ENCODE results near the gene CDH12. TPM values are rescaled to one million over a fixed set of nuclear protein-coding genes. Genes with fewer than 3 reads are reported as not detected.
"Not testable (repeated sequence)": the region's sequence is repeated elsewhere in the genome, so short reads cannot be mapped to it uniquely, and the experiment has no call there.

Gene CDH12
- total RNA-seq, 1 donor from 2014 or later: 0.42 TPM

DNA sequence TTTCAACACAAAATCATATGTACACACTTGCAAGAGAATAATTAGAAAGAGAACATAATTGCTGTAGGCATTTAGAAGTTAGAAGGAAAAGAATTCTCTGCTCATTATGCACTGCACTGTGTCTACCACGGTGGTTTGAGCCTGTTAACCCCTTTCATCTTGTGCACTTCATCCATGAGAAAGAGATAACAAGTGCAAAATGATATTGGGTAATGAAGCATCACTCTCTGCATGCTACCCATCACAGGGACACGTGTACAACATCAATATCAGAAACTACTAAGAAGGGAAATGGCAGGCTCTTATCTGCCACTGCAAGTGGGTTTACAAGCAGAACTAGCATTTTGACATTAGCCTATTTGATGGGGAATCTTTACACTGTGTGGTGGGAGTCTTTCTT lies 202.6 kb downstream of the CDH12 start:
- DNase-seq (ENCODE audit: low spot score): no peak

DNA sequence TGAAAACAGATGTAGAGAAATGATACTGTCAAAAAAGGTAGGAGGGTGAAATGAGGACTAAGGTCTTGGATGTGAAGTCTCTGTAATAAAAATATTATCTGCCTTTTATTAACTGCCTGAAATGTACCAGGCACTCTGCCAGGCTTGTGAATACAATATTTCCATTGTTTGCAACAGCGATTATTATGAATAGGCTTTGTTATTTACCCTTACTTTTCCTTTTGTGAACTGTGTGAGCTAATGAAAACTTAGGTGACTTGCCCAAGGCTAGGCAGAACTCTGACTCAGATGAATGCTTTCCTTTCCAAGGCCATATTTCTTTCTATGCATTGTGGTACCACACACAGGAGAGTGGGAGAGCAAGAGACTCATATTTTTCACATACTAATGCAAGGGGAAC lies 204.1 kb downstream of the CDH12 start:
- no peak for DNase-seq (ENCODE audit: low spot score)

DNA sequence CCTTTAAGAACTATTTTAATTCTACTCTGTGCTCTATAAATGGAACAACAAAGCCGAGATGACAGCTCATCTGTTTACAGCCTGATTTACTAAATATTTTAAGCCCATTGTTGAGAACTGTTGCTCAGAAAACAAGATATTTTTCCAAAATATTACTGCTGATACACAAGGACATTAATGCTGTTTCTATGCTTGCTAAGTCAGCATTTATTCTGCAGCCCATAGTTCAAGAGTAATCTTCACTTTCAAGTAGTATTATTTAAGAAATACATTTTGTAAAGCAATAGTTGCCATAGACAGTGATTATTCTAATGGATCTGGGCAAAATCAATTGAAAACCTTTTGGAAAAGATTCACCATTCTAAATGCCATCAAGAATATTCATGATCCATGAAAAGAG lies 208.3 kb downstream of the CDH12 start:
- DNase-seq (ENCODE audit: low spot score): no peak

DNA sequence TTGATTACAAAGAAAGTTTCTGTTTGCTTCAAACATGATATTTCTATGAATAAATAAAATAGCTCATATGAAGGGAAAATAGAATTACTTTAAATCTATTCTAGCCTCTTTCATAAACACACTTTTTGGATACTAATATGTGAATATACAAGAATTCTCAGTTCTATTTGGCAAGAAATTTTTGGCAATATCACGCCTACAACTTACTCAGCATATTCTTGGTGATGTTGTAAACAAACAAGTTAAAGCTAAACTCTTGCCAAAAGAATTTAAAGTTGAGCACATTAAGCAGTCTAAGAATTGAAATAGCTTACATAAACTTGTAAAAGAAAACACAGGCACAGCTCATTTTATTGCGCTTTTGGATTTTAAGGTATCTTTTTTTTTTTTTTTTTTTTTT lies 209.8 kb downstream of the CDH12 start:
- DNase-seq (ENCODE audit: low spot score): no peak

DNA sequence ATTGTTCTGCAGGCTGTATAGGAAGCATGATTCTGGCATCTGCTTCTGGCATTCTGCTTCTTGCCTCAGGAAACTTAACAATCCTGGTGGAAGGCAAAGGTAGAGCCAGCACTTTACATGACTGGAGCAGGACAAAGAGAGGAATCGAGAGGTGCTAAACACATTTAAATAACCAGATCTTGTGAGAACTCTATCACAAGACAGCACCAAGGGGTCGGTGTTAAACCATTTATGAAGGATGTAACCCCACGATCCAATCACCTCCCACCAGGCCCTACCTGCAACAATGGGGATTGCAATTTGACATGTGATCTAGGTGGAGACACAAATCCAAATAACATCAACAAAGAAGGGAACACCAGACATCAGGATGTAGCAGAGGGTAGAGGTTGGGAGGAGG lies 221.5 kb downstream of the CDH12 start:
- DNase-seq (ENCODE audit: low spot score): no peak

DNA sequence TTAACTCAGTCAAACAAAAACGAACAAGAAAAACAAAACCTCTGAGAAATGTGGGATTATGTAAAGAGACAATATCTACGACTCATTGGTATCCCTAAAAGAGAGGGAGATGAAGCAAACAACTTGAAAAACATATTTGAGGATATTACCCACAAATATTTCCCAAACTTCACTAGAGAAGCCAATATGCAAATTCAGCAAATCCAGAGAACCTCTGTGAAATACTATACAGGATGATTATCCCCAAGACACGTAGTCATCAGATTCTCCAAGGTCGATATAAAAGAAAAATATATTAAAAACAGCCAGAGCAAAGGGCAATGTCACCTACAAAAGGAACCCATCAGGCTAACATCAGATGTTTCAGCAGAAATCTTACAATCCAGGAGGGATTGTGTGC lies 226.1 kb downstream of the CDH12 start:
- no peak for DNase-seq (ENCODE audit: low spot score)

DNA sequence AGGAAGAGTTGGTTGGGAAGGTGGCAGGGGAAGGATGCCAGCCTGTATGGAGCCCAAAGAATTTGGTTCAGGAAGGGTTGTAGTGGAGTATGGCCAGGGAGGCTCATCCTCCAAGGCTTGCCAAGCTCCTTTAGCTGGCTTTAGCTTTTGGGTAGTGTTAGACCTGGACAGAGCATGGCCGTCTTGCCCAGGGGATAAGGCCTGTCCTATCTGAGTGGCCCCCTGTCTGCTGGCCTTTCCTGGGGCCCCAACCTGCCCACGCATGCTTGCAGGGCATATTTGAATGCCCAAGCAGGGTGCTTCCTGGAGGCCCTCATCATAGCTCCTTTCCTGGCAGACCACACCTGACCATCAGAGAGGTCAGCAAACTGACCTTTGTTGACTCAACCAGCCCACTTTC lies 227.7 kb downstream of the CDH12 start:
- no peak for DNase-seq (ENCODE audit: low spot score)

DNA sequence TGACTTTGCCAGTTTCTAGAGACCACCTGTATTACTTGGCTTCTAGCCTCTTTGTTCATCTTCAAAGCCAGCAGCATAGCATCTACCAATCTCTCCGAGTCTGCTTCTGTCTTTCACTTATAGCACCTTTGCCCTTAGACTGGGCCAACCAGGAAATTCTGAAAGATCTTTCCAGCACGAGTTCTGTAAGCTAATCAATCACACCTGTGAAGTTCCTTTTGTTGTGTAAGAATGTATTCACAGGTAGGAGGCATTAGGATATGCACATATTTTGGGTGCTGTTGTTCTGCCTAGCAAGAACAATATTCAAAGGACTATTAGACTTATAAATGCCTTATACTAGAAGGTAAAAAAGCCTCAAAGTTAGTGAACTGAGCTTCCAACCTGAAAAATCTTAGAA lies 232.1 kb downstream of the CDH12 start:
- DNase-seq (ENCODE audit: low spot score): no peak

DNA sequence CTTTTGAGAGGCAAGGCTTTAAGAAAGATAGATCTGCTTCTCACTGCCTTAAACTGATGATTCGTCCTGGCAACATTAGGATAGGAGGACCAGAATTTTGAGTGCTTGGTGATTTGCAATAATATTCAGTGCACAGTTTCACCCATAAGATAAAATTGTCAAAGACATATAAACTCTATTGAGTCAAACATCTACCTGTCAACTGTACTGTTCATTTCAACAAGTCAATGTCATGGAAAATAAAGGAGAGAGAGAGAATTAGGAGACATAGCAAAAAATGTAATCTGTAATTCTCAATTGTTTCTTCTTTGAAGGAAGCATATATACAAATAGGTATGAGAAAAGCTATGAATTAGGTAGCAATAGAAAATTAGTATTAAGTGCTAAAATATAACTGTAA lies 237.2 kb downstream of the CDH12 start:
- no peak for DNase-seq (ENCODE audit: low spot score)

DNA sequence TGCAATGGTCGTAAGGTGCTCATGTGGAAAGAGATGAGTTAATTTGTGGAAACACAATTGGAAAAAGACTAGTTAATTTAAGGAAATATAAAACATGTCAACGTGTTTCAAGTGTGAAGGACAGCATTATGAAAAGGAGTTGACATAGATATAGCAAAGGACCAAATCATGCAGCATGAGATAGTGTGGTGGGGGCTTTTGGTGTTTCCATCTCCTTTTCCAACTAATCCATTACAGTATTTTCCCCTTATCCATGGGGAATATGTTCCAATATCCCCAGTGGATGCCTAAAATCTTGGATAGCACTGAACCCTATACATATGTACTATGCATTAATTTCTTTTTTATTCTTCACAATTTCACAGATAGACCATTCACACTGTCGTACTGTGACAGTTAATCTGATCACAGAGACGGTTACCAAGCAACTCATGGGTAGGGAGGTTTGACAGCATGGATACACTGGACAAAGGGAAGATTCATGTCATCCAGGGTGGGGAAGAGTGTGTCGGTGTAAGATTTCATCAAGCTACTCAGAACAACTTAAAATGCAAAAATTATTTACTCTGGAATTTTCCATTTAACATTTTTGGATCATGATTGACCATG lies 238.6 kb downstream of the CDH12 start:
- no peak for DNase-seq (ENCODE audit: low spot score)

DNA sequence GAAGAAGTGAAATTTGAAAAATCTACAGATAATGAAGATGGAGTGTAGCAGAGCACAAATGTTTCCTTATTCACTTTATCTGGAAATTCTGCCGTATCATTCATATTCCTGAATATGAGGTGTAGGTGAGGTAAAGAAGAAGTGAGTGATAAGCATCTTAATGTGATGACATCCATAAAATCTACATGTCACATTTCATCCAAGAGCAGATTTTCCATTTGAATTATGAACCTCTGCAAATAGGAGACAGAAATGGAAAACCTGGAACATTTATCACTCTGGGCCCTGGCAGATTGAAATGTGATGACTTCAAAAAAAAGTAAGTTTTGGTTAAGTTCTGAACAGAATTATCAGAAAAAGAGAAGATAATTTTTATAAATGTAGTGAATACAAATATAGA lies 240.2 kb downstream of the CDH12 start:
- no peak for DNase-seq (ENCODE audit: low spot score)

DNA sequence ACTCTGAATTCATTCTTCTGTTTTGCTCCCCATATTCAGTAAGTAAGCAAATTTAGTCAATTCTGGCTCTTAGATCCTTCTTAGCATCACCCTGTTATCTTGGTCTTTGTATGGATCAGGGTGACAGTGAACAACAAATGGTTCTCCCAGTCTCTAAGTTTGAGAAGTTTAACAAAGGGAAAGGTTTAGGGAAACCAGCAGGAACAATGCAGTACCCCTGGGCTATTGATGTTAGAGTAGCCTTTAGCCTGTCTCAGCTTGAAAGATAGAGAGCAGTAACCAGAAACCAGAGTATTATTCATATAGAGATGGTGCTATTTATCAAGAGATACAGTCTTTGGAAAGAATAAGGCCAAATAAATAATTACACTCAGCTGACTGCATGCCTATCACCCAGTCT lies 241.8 kb downstream of the CDH12 start:
- DNase-seq (ENCODE audit: low spot score): no peak

DNA sequence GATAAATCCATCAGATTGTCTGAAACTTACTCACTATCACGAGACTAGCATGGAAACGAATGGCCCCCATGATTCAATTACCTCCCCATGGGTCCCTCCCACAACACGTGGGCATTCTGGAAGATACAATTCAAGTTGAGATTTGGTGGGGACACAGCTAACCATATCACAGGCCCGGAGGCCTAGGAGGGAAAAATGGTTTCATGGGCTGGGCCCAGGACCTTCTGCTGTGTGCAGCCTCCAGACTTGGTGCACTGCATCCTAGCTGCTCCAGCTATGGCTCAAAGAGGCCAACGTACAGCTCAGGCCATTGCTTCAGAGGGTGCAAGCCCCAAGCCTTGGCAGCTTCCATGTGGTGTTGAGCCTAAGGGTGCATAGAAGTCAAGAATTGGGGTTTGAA lies 245.6 kb downstream of the CDH12 start:
- not testable (repeated sequence) for DNase-seq (ENCODE audit: low spot score)

DNA sequence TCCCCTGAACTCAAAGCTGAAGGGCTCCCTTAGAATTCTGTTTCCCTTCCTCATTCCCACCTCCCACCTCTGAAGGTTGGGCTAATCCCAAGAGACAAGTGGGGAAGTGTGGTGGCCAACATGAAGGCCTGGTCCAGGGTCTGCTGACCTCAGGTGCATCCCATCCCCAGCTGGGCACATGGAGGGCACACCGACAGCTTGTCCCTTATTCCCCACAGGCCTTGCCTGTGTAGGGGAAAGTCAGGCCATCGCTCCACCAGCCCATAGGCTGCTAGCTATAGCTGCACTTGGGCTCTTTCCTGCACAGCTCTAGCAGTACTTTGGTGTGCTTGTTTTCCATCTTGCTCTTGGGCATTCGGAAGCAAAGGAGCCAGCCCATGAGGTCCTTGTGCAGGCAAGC lies 247.7 kb downstream of the CDH12 start:
- DNase-seq (ENCODE audit: low spot score): no peak

DNA sequence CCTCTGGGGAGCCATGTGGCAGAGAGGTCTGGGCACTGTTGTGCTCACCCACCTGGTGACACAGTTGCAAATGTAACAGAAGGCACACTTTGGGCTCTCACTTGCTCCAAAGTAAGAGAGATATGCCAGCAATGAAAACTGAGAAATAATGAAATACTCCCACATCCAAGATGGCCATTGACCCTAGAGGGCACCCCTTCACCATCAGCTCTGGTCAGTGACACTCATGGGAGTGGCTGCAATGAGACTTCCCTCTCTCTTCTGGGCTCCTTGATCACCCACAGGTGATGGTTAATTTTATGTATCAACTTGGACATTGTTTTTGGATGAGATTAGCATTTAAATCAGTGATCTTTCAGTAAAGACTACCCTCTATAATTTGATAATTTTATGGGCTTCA lies 248.4 kb downstream of the CDH12 start:
- DNase-seq (ENCODE audit: low spot score): no peak

DNA sequence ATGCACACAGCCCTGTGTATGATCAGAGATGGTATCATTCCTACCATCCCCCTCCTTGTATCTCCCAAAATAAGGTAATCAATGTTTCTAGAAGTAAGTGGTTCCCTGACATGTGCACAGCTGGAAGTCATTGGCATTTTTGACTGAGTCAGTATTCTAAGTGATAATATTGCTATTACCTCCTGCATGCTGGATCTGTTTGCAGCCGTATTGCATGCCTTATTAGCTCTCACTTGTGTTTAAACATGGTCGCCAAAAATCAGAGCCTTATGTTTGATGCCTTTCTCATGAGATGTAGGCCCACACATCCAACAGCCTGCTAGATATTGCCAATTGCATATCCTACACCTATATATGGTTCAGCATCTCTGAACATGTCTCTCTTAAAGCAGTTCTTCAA lies 254.3 kb downstream of the CDH12 start:
- DNase-seq (ENCODE audit: low spot score): no peak

DNA sequence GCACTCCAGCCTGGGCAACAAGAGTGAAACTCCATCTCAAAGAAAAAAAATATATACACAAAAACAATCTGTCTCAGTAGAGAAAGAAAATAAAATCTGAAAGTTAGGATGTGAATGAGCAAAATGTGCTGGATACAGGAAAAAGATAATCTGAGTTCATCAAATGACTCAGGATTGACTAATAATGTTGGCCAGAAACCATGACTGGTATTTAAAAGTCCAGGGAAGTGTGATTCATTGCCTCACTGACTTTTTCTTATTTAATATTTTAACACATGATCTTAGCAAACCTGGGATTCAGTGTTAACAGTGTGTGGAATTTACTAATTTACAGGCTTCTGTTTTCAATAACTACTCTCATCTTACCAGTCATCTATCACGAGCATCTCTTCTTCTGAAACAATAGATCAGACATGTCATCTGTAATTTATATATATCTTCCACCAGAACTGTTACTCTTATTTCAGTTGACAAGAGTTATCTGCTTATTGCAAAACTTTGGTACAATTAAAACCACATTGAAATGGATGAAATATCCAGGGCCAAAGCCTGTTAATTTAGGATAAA lies 256.7 kb downstream of the CDH12 start:
- no peak for DNase-seq (ENCODE audit: low spot score)

DNA sequence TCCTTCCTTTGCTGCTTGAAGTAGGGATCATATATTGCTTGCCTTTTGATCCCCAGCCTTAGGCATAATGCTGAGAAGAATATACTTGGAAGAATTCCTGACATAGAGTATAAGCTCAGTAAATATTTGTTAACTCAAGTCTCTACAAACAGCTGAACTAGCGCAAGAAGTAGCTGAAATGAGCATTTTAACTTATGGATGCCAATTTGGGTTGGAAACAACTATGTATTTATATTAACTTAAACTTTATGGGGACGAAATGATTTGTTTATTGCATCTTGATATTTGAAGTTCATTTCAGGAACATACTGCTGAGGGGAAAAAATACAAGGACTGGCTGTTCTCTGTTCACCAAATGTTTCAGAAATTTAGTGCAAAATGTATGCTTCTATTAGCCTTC lies 258.7 kb downstream of the CDH12 start:
- DNase-seq (ENCODE audit: low spot score): no peak

DNA sequence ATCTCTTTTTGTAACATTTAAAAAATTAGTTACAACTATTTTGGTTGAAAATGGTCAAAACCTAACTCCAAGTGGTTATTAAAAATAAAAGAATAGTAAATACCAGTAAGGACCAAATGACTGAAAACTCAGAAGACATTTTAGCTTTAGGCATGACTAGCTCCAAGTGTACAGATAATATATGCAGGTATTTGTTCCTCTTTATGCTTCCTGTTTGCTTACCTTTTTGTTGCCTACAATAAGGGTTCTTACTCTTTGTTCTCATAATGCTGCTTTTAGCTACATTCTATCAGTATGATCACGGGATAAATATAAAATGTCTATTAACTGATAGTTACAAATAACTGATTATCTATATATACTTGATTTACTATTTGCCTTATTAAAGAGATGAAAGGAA lies 259.6 kb downstream of the CDH12 start:
- DNase-seq (ENCODE audit: low spot score): no peak

DNA sequence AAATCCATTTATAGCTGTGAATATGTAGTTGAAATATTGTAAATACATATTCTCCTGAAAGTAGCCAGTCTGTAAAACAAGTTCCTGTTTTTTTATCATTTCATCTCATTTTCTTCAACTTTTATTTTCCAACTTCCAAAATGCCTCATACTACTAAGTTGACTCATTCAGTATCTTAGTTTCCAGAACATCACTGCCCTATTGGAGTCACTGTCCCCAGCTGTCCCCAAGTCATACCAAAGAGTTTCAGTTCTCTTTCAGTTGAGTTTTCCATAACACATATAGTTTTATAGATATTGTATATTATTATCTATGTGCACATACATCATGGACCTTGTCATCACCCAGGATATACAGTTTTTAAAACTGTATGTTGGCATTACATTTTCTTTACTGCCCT lies 261.7 kb downstream of the CDH12 start:
- DNase-seq (ENCODE audit: low spot score): no peak

DNA sequence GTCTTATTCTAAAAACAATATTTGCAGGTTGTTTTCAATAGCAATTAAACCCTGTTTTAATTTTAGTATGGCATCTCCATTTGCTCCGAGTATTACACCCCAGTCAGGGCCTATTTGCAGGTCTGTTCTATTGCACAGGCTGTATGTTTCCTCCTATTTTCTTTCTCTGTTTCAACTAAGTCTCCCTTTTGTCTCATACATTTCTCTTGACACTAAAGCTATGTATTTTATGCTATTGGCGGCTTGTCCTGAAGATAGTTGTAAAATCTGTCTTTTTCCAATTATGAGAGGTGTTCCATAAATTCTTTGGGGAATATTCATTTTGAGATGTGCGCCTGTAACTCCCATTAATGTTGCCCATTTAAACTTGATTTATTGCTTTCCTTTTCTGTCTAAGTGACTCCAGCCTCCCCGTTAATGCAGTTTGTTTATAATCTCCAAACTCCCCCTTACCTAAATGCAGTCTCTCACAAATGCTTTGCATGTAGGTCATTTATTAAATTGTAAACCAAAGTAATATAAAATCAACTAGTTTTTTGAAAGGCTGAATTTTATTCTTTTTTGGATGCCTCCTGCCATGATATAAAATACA lies 262.4 kb downstream of the CDH12 start:
- no peak for DNase-seq (ENCODE audit: low spot score)

DNA sequence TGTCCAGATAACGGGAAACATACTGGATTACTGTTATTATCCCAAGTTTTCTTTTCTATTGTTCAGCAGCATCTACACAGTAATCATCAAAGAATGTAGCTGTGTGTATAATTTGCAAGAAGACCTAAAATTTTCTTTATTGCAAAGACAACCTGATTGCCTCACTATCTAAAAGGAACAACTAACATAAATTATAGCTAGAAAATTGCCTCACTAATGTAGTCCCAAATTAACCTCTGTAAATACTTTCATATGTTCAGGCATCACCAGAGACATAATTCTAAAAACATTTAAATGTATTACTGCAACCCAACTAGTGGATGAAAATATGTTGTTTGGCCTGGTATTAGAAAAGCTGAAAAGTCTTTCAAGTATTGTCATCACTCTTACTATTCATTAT lies 275.4 kb downstream of the CDH12 start:
- no peak for DNase-seq (ENCODE audit: low spot score)

DNA sequence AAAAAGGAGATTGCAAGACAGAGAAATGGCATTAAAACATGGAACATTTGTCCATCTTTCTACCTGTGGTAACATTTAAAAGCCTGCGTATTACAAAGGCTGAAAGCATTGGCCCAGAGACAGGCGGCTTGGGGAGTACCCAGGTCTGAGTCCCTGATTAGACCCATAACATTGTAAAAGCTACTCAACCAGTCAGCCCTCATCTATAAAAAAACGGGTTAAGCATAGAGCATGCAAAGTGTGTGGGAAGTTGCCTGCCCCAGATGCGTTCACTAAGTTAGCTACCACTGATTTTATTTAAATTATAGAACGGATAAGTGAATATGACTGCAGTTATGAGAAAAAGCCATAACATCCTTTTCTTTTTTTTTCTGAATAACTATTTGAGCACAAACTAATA lies 276.1 kb downstream of the CDH12 start:
- no peak for DNase-seq (ENCODE audit: low spot score)

DNA sequence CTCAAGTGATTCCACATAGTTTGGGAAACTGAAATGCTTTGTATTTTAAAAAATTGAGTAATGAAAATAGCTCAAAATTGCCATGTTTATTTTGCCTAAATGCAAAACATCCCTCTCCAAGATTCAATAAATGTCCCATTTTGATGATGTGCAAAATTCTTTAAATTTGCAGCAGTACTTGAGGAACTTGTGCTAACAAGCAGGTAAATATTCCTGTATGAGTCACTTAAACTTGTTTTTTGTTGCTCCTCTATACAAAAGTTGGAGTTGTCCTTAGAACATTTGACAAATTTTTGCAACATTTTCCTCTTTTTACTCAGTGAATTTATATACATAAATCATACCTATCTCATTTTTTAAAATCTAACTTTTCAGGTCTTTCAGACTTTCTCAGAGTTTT lies 280.2 kb downstream of the CDH12 start:
- DNase-seq (ENCODE audit: low spot score): no peak
